Liver (tissue), 3 donors: ENCODE data around the gene LMX1B.

Experiments used
- EGR1 ChIP-seq, 2 donors: IDR thresholded peaks; 2 replicates each; pipeline ENCODE4 v1.6.1; 2016 to 2018; ENCODE audit warnings: antibody characterized with exemption in 2 of 2, low read depth in 2 of 2
- FOXA1 ChIP-seq: IDR thresholded peaks from 2 replicates; pipeline ENCODE4 v1.6.1; 2016; ENCODE audit warnings: antibody characterized with exemption
- JUND ChIP-seq, 2 donors: IDR thresholded peaks; 2 replicates each; pipeline ENCODE4 v1.6.1; 2016; ENCODE audit warnings: antibody characterized with exemption in 2 of 2
- RAD21 ChIP-seq, 2 donors: IDR thresholded peaks; 2 replicates each; pipeline ENCODE4 v1.6.1; 2016; ENCODE audit warnings: antibody characterized with exemption in 2 of 2, mild to moderate bottlenecking in 2 of 2
- RXRA ChIP-seq, 2 donors: IDR thresholded peaks; 2 replicates each; pipeline ENCODE4 v1.6.1; 2017 to 2018; ENCODE audit warnings: antibody characterized with exemption in 2 of 2, mild to moderate bottlenecking in 1 of 2
- SP1 ChIP-seq: IDR thresholded peaks from 2 replicates; pipeline ENCODE4 v1.6.1; 2018; ENCODE audit warnings: antibody characterized with exemption, mild to moderate bottlenecking
- YY1 ChIP-seq: IDR thresholded peaks from 2 replicates; pipeline ENCODE4 v1.6.1; 2016; ENCODE audit warnings: antibody characterized with exemption, mild to moderate bottlenecking
- TF ChIP-seq, protein P1 (sequence below): fragments of 150-350 bp; IDR thresholded peaks from 2 replicates; pipeline ENCODE4 v1.5.1; 2017; ENCODE audit warnings: improper control_type of control experiment, low read depth, low read length; ENCODE audit not compliant: missing input control
- TF ChIP-seq, protein P2 (sequence below): IDR thresholded peaks from 2 replicates; pipeline ENCODE4 v1.6.1; 2016; ENCODE audit warnings: antibody characterized with exemption, mild to moderate bottlenecking
- TF ChIP-seq, protein P3 (sequence below): IDR thresholded peaks from 2 replicates; pipeline ENCODE4 v1.6.1; 2016; ENCODE audit warnings: antibody characterized with exemption
- donor health status: healthy.
- donor health status: healthy.

DNA sequence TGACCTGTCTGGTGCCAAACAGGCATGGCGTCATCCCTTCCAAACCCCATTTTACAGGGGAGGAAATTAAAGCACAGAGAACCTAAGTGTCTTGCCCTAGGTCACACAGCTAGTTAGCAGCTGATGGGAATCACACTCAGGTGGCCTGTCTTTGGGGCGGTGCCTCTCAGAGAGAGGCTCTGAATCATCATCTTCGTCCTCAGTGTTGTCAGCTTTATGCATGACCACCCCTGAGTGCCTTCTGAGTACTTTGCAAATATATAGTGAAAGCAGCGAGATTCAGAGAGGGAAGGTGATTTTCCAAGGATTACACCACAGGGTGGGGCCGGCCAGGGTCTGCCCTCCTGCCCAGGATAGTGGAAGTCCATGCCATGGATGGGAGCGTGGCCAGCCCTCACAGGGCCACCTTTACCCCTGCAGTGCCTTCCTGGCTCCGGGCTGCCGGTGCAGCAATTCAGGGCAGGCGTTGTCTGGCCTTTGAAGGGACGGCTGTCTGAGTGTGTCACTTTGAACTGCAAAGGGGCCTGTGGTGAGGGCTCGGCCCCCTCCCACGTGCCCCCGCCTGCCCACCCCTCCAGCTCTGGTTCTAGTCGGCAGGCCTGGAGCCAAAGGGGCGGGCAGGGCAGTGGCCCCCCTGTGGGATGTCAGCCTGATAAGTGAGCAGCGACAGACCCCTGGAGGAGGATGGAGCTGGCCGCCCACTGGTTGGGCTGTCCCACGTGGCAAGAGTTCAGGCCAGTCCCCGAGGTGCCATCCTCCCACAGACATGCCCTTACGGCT is 16.9 kb downstream of the LMX1B start:
- TF ChIP-seq, protein P1, sequence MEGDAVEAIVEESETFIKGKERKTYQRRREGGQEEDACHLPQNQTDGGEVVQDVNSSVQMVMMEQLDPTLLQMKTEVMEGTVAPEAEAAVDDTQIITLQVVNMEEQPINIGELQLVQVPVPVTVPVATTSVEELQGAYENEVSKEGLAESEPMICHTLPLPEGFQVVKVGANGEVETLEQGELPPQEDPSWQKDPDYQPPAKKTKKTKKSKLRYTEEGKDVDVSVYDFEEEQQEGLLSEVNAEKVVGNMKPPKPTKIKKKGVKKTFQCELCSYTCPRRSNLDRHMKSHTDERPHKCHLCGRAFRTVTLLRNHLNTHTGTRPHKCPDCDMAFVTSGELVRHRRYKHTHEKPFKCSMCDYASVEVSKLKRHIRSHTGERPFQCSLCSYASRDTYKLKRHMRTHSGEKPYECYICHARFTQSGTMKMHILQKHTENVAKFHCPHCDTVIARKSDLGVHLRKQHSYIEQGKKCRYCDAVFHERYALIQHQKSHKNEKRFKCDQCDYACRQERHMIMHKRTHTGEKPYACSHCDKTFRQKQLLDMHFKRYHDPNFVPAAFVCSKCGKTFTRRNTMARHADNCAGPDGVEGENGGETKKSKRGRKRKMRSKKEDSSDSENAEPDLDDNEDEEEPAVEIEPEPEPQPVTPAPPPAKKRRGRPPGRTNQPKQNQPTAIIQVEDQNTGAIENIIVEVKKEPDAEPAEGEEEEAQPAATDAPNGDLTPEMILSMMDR: no peak
- TF ChIP-seq RAD21 (IDR thresholded peaks at IDR 0.05): no peak
- TF ChIP-seq YY1: no peak
- no peak for TF ChIP-seq RXRA (IDR thresholded peaks at IDR 0.05)
- TF ChIP-seq, protein P2, sequence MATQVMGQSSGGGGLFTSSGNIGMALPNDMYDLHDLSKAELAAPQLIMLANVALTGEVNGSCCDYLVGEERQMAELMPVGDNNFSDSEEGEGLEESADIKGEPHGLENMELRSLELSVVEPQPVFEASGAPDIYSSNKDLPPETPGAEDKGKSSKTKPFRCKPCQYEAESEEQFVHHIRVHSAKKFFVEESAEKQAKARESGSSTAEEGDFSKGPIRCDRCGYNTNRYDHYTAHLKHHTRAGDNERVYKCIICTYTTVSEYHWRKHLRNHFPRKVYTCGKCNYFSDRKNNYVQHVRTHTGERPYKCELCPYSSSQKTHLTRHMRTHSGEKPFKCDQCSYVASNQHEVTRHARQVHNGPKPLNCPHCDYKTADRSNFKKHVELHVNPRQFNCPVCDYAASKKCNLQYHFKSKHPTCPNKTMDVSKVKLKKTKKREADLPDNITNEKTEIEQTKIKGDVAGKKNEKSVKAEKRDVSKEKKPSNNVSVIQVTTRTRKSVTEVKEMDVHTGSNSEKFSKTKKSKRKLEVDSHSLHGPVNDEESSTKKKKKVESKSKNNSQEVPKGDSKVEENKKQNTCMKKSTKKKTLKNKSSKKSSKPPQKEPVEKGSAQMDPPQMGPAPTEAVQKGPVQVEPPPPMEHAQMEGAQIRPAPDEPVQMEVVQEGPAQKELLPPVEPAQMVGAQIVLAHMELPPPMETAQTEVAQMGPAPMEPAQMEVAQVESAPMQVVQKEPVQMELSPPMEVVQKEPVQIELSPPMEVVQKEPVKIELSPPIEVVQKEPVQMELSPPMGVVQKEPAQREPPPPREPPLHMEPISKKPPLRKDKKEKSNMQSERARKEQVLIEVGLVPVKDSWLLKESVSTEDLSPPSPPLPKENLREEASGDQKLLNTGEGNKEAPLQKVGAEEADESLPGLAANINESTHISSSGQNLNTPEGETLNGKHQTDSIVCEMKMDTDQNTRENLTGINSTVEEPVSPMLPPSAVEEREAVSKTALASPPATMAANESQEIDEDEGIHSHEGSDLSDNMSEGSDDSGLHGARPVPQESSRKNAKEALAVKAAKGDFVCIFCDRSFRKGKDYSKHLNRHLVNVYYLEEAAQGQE: no peak
- TF ChIP-seq, protein P3, sequence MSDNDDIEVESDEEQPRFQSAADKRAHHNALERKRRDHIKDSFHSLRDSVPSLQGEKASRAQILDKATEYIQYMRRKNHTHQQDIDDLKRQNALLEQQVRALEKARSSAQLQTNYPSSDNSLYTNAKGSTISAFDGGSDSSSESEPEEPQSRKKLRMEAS: no peak
- no peak for TF ChIP-seq JUND (IDR thresholded peaks at IDR 0.05)
- TF ChIP-seq FOXA1: no peak
- TF ChIP-seq EGR1 (IDR thresholded peaks at IDR 0.05; ENCODE audit: low read depth in 2 of 2): no peak
- no peak for TF ChIP-seq SP1
